H54 (cell line): ENCODE data around the gene FBH1.
A peak's percentile ranks its signal among the peaks of the same experiment; 100 is the strongest.
"Not testable (repeated sequence)": the region's sequence is repeated elsewhere in the genome, so short reads cannot be mapped to it uniquely, and the experiment has no call there.

Experiments used
- DNase-seq: peaks from one replicate; pipeline ENCODE4 v3.0.0; 2011; ENCODE audit warnings: low spot score, mixed read lengths; ENCODE audit not compliant: insufficient read length
- FAIRE-seq: peaks from 3 replicates; lab custom pipeline; 2011; peaks lifted over from hg19 to GRCh38; lab: Jason Lieb, UNC
- POLR2A ChIP-seq: IDR thresholded peaks from 2 replicates; pipeline ENCODE4 v1.6.1; 2011; ENCODE audit warnings: low read depth, mild to moderate bottlenecking, low read length

Gene FBH1

GRCh38 chr10:5937016-5937415, 47.0 kb downstream of the FBH1 start:
- FAIRE-seq (no peak), DNase-seq (no peak)
- no peak for TF ChIP-seq POLR2A

GRCh38 chr10:5938291-5938690, 48.2 kb downstream of the FBH1 start:
- DNase-seq = no peak
- no peak for TF ChIP-seq POLR2A
- no peak for FAIRE-seq

- FAIRE-seq = no peak
- no peak for TF ChIP-seq POLR2A
Measured at GRCh38 chr10:5940807-5941218, 50.8 kb downstream of the FBH1 start.

GRCh38 chr10:5941579-5941978, 51.5 kb downstream of the FBH1 start:
- no peak for TF ChIP-seq POLR2A
- DNase-seq = no peak
- no peak for FAIRE-seq

More at GRCh38 chr10:5940807-5941218, 50.8 kb downstream of the FBH1 start:
- DNase-seq = no peak

- FAIRE-seq (no peak), DNase-seq (no peak)
- TF ChIP-seq POLR2A = no peak
Measured at GRCh38 chr10:5942001-5942400, 52.0 kb downstream of the FBH1 start.

GRCh38 chr10:5942474-5942873, 52.4 kb downstream of the FBH1 start:
- no peak for TF ChIP-seq POLR2A
- no peak for DNase-seq
- no peak for FAIRE-seq

- FAIRE-seq (no peak), DNase-seq (no peak)
- TF ChIP-seq POLR2A = no peak
Measured at GRCh38 chr10:5943536-5943935, 53.5 kb downstream of the FBH1 start.

- no peak for TF ChIP-seq POLR2A
- FAIRE-seq = no peak
- peak; percentile 61 for DNase-seq
Measured at GRCh38 chr10:5944389-5945189, 54.5 kb downstream of the FBH1 start.

GRCh38 chr10:5945190-5945509, 55.1 kb downstream of the FBH1 start:
- no peak for TF ChIP-seq POLR2A
- DNase-seq (no peak), FAIRE-seq (no peak)

GRCh38 chr10:5945561-5946418, 55.7 kb downstream of the FBH1 start:
- DNase-seq = no peak
- no peak for TF ChIP-seq POLR2A
- no peak for FAIRE-seq

GRCh38 chr10:5946419-5946775, 56.4 kb downstream of the FBH1 start:
- FAIRE-seq = not testable (repeated sequence)

GRCh38 chr10:5946786-5947185, 56.7 kb downstream of the FBH1 start:
- no peak for TF ChIP-seq POLR2A
- DNase-seq = no peak
- no peak for FAIRE-seq

More at GRCh38 chr10:5946419-5946775, 56.4 kb downstream of the FBH1 start:
- DNase-seq = not testable (repeated sequence)

GRCh38 chr10:5947471-5948207, 57.6 kb downstream of the FBH1 start:
- TF ChIP-seq POLR2A = no peak
- FAIRE-seq (no peak), DNase-seq (no peak)

- DNase-seq (no peak), FAIRE-seq (no peak)
- no peak for TF ChIP-seq POLR2A
Measured at GRCh38 chr10:5948208-5948585, 58.2 kb downstream of the FBH1 start.
